GM18870 (cell line): Measurements from ENCODE around the gene EFHD1.

ENCODE experiments used
- ATAC-seq: cut with Tn5 transposase; IDR thresholded peaks from one replicate; pipeline ENCODE4 v1.9.1; 2021; ENCODE audit warnings: moderate library complexity; ENCODE audit not compliant: unreplicated experiment

Gene EFHD1

GRCh38 chr2:232633413-232634205, at the start of gene EFHD1:
EFHD1 (plus strand) TSS chr2:232633604; CDS start chr2:232633705, 101 bp downstream.
- no peak for ATAC-seq

- ATAC-seq, result no peak
Measured at GRCh38 chr2:232584238-232584637, 49.2 kb upstream of the EFHD1 start.

GRCh38 chr2:232586943-232587505, 46.4 kb upstream of the EFHD1 start:
- ATAC-seq, result no peak

GRCh38 chr2:232587512-232587911, 45.9 kb upstream of the EFHD1 start:
- ATAC-seq, result no peak

- no peak for ATAC-seq
Measured at GRCh38 chr2:232588031-232588430, 45.4 kb upstream of the EFHD1 start.

GRCh38 chr2:232588680-232589585, 44.5 kb upstream of the EFHD1 start:
- ATAC-seq, result no peak

GRCh38 chr2:232592772-232593395, 40.5 kb upstream of the EFHD1 start:
- ATAC-seq, result no peak

GRCh38 chr2:232593982-232594381, 39.4 kb upstream of the EFHD1 start:
- ATAC-seq, result no peak

GRCh38 chr2:232597362-232598079, 35.9 kb upstream of the EFHD1 start:
- no peak for ATAC-seq

GRCh38 chr2:232598293-232598692, 35.1 kb upstream of the EFHD1 start:
- ATAC-seq, result no peak

GRCh38 chr2:232600053-232600773, 33.2 kb upstream of the EFHD1 start:
- no peak for ATAC-seq

GRCh38 chr2:232603283-232603682, 30.1 kb upstream of the EFHD1 start:
- no peak for ATAC-seq

GRCh38 chr2:232604535-232604934, 28.9 kb upstream of the EFHD1 start:
- ATAC-seq, result no peak

- ATAC-seq, result no peak
Measured at GRCh38 chr2:232607011-232607410, 26.4 kb upstream of the EFHD1 start.

GRCh38 chr2:232609607-232610006, 23.8 kb upstream of the EFHD1 start:
- ATAC-seq, result no peak

GRCh38 chr2:232610081-232610480, 23.3 kb upstream of the EFHD1 start:
- ATAC-seq, result no peak

GRCh38 chr2:232611061-232611460, 22.3 kb upstream of the EFHD1 start:
- ATAC-seq, result no peak

GRCh38 chr2:232611559-232612218, 21.7 kb upstream of the EFHD1 start:
- ATAC-seq, result no peak

GRCh38 chr2:232613538-232614134, 19.8 kb upstream of the EFHD1 start:
- ATAC-seq, result no peak
